Glomerular visceral epithelial cell (primary cell): ENCODE data around the gene EML4.
"Not testable (repeated sequence)": the region's sequence is repeated elsewhere in the genome, so short reads cannot be mapped to it uniquely, and the experiment has no call there.

Source experiments
- DNase-seq: peaks from one replicate; pipeline ENCODE4 v3.0.0-alpha.2; 2016; ENCODE audit errors: extremely low spot score

Gene EML4, protein sequence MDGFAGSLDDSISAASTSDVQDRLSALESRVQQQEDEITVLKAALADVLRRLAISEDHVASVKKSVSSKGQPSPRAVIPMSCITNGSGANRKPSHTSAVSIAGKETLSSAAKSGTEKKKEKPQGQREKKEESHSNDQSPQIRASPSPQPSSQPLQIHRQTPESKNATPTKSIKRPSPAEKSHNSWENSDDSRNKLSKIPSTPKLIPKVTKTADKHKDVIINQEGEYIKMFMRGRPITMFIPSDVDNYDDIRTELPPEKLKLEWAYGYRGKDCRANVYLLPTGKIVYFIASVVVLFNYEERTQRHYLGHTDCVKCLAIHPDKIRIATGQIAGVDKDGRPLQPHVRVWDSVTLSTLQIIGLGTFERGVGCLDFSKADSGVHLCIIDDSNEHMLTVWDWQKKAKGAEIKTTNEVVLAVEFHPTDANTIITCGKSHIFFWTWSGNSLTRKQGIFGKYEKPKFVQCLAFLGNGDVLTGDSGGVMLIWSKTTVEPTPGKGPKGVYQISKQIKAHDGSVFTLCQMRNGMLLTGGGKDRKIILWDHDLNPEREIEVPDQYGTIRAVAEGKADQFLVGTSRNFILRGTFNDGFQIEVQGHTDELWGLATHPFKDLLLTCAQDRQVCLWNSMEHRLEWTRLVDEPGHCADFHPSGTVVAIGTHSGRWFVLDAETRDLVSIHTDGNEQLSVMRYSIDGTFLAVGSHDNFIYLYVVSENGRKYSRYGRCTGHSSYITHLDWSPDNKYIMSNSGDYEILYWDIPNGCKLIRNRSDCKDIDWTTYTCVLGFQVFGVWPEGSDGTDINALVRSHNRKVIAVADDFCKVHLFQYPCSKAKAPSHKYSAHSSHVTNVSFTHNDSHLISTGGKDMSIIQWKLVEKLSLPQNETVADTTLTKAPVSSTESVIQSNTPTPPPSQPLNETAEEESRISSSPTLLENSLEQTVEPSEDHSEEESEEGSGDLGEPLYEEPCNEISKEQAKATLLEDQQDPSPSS

DNA sequence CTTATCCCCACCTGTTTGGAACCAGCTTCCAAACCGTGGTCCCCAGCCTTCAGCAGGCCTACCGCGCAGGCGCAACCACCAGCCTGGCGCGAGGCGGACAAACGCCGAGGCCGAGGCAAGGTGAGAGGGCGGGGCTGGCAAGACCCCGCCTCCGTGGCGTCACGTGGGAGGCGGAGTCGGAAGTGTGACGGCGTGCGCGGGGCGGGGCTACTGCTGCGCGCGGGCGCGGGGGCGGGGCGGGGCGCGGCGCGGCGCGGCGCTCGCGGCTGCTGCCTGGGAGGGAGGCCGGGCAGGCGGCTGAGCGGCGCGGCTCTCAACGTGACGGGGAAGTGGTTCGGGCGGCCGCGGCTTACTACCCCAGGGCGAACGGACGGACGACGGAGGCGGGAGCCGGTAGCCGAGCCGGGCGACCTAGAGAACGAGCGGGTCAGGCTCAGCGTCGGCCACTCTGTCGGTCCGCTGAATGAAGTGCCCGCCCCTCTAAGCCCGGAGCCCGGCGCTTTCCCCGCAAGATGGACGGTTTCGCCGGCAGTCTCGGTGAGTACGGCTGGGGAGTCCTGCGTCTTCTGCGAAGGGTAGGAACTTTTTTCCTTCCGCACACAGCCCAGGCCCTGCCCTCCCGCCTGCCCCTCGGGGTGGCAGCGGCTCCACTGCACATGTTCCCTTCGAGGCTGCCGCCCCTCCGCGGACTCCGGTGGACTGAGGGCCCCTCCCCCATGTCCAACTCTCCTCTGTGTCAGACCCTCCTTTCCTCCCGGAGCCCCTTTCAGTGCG is at the start of gene EML4:
Gene EML4, plus strand, starts transcription at position 254 of the 774 bp plus-strand sequence. Its CDS starts 259 bp downstream, at position 513.
- DNase-seq = peak; percentile 89

GRCh38 chr2:42123426-42123825 is 45.7 kb upstream of the EML4 start:
- no peak for DNase-seq

- DNase-seq = no peak
Measured at GRCh38 chr2:42124011-42124785, 45.0 kb upstream of the EML4 start.

DNA sequence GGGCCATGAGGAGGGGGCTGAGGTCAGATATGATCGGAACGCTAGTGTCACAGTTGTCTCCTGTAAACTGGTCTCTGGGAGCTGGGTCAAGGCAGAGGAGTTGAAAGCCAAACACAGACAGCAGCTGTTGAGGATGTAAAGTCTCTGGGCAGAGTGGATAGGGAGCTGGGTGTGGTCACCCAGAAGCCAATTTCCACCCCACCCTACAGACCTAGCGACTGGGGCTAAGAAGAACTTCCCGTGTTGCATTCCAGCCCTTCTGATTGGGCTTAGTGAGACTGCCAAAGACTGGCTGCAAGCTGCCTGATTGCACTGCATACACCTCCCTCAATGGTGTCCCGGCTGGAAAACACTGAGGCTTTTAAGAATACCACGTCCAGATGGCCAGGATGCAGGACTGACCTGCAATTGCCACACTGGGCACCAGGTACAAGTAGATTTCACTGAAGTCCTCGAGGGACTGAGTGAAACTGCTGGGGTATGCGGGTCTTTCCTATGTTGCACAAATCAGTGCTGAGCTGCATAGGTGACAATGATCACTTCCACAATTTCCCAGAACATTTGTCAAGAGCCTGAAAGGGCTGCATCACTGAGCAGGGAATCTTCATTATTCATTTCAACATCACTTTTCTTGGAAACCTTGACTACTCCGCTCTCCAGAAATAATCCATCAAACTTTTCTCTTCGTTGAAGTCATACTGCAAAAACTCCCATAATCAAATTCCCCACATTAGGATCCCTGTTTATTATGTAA is 43.1 kb upstream of the EML4 start:
- no peak for DNase-seq

DNA sequence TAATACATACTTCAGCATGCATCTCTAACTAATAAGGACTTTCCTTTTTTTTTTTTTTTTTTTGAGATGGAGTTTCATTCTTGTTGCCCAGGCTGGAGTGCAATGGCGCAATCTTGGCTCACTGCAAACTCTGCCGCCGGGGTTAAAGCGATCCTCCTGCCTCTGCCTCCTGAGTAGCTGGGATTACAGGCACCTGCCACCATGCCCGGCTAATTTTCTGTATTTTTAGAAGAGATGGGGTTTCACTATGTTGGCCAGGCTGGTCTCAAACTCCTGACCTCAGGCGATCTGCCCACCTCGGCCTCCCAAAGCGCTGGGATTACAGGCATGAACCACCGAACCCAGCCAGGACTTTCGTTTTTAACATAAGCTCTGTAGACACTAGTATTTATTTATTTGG is 42.3 kb upstream of the EML4 start:
- DNase-seq = not testable (repeated sequence)

GRCh38 chr2:42127425-42128424 is 41.4 kb upstream of the EML4 start:
- DNase-seq = no peak

DNA sequence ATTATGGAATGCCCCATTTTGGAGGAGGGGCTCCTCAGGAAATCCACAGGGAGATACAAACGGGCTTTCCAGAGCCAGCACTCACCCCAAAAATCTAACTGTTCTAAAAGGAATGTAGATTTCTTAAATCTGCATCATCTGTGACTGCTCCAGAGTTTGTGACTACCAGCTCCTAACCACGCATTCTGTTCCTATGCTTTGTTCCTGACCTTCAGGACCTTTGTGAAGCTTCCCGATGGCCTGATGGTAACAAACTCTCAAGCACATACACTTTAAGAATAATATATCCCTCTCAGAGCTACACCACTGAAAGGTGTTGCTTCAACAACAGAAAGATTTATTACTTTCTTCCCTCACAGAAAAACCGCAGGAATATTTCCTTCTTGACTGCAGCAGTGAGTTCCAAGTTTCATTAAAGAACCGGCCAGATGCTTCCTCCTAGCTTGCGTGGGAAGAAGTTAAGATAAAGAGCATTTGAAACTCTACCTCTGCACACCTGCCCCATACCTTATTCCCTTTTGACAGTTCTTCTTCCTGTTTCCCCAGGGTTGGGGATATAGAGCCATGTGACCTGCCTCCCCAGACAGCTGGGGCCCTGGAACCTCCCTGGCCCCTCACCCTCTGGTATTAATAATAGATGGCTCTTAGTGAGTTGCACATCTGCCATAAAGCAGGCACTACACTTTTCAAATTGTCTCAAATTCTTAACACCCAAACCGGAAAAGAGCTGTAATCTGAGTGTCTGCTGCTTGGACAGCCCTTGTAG is 40.2 kb upstream of the EML4 start:
- peak; percentile 86 for DNase-seq

GRCh38 chr2:42129487-42129852 is 39.7 kb upstream of the EML4 start:
- no peak for DNase-seq

- no peak for DNase-seq
Measured at GRCh38 chr2:42129947-42130346, 39.2 kb upstream of the EML4 start.

GRCh38 chr2:42130858-42131257 is 38.3 kb upstream of the EML4 start:
- DNase-seq = not testable (repeated sequence)

- peak; percentile 74 for DNase-seq
Measured at GRCh38 chr2:42132191-42132965, 36.8 kb upstream of the EML4 start.

- DNase-seq = peak; percentile 94
Measured at GRCh38 chr2:42132966-42133641, 36.0 kb upstream of the EML4 start.

- no peak for DNase-seq
Measured at GRCh38 chr2:42133771-42134195, 35.4 kb upstream of the EML4 start.

DNA sequence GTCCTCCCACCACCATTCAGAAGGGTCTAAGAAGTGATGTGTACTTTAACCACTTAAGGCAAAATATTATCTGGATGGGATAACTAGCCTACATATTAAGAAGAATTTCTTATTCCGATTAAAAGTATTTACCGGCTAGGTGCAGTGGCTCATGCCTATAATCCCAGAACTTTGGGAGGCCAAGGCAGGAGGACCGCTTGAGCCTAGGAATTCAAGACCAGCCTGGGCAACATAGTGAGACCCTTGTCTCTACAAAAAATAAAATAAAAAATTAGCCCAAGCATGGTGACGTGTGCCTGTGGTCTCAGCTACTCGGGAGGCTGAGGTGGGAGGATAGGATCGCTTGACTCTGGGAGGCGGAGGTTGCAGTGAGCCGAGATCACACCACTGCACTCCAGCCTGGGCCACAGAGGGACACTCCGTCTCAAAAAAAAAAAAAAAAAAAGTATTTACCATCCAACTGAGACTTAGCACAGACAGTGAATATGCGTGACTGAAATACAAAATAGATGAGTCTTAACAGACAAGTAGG is 34.7 kb upstream of the EML4 start:
- not testable (repeated sequence) for DNase-seq

DNA sequence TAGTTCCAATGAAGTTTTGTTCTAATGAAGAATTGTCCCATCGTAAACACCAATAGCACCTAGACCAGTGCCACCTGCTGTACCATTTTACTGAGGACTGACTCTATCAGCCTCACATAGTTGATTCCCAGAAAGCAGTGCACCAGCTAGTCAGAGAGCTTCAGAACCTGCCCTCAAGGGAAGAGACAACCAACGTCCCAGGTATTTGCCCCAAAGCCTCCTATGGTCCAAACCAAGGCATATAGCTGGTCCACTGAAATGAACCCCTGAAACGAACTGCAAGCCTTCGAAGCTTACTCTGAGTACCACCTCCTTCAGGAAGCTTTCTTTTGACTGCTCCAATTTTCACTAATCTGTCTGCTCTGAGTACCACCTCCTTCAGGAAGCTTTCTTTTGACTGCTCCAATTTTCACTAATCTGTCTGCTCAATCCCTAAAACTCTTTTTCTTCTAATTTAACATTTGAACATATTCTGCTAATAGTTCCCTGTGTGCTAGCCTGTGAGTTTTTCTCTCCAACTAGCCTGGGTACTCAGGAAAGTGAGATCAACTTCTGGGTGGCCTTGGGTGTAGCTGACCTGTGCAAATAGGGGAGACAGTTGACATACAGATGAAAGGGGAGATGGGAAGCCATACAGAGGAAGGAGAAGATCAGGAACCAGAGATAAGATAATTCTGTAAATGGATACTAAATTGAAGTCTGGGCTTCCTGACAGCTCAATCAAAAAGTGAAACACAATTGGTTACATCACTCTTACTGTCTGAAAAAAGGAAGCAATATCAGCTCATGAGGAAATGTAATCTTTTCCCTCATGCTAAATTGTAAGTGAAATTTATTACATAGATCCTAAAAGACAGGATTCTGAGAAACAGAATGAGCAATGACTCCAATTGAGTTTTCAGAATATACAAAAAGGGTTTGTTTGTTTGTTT is 33.5 kb upstream of the EML4 start:
- DNase-seq = no peak

GRCh38 chr2:42136782-42137124 is 32.4 kb upstream of the EML4 start:
- DNase-seq = peak; percentile 57
